HG02798 (cell line): ENCODE results near the gene BRD3OS.
A peak's percentile ranks its signal among the peaks of the same experiment; 100 is the strongest.

Source experiments
- ATAC-seq: cut with Tn5 transposase; IDR thresholded peaks from one replicate; pipeline ENCODE4 v1.9.1; 2021; ENCODE audit warnings: mild to moderate bottlenecking; ENCODE audit not compliant: unreplicated experiment, poor library complexity

Gene BRD3OS, protein sequence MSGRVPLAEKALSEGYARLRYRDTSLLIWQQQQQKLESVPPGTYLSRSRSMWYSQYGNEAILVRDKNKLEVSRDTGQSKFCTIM

GRCh38 chr9:134024828-134025605, at the start of gene BRD3OS:
BRD3OS (plus strand) TSS chr9:134025481; CDS start chr9:134026748, 1,267 bp downstream.
- ATAC-seq, result peak; percentile 90

GRCh38 chr9:133975511-133975910, 49.8 kb upstream of the BRD3OS start:
- no peak for ATAC-seq

- no peak for ATAC-seq
Measured at GRCh38 chr9:133976191-133976861, 49.0 kb upstream of the BRD3OS start.

DNA sequence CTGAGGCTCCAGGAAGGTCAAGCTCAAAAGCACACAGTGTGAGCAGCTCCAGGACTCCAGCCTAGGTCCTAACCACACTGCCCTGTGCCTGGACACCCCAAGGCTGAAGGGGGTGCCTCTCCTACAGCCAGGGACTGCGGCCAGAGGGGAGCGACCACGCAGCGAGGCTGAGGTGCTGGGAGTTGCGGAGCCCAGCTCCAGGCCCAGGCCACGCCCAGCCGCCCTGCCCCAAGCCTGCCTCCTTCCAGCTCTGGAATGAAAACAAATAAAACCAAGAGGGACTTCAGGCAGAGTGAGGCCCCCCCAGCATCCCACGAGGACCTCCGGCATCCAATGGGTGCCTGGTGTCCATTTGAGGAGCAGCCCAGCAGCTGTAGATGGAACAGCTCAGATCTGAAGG, 48.4 kb upstream of the BRD3OS start:
- ATAC-seq, result no peak

DNA sequence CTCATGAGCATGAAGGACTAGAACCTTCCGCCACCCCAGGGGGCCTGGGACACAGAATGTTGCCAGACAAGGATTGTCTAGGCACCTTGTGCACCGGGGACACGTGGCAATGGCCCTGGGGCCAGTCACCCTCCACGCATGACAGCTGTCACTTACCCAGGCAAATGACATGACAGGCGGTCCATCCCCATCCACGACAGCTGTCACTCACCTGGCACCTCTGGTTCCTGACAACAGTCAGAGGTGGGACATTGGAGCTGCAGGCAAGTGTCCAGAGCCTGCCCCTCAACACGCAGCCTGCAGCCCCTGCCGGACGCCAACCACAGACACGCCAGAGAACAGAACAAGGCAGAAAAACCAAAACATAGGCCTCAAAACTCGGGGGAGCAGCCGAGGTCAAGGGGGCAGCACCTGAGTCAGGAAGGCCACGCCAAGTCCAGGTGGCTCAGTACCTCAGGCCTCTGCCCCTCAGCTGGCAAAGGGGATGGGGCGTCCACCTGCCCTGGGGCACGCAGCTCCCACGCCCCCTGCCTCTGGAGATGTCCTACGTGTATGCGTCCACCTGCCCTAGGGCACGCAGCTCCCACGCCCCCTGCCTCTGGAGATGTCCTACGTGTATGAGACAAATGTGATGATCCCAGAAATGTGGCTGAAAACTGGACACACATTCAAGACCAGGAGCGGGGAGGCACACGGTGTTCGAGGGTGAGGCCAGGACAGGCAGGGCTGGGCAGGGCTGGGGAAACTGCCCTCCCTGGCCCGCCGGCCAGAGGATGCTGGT, 47.7 kb upstream of the BRD3OS start:
- ATAC-seq, result no peak

DNA sequence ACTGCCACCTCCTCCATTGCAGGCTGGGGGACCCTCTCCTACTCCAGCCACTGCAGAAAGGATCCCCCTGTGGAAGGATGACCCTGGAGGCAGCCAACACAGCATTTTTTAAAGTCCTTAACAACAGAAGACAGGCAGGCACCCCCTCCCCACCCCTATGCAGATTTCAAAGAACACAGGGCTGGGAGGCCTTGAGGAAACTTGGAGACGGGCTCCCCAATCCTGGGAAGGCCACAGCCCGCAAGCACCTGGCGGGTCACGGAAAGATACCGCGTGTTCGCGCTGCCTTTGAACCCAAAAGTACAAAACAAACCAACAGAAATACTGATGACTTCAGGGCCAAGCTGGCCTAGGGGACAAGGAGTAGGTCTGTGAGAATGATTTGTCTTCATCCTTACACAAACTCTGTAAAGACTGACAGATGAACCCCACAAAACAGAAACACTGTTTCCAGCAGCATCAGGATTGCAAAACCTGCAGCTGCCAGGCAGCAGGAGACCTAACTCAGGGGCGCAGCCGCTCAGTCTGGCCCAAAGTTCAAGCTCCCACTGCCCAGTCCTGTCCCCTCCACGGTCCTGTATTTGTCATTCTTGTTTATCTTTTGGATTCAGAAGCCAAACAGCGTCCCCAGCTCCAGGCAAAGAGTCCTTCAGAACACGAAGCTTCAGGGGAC, 46.9 kb upstream of the BRD3OS start:
- ATAC-seq, result no peak

- no peak for ATAC-seq
Measured at GRCh38 chr9:133978899-133979272, 46.4 kb upstream of the BRD3OS start.

GRCh38 chr9:133979273-133979920, 45.9 kb upstream of the BRD3OS start:
- peak; percentile 47 for ATAC-seq

DNA sequence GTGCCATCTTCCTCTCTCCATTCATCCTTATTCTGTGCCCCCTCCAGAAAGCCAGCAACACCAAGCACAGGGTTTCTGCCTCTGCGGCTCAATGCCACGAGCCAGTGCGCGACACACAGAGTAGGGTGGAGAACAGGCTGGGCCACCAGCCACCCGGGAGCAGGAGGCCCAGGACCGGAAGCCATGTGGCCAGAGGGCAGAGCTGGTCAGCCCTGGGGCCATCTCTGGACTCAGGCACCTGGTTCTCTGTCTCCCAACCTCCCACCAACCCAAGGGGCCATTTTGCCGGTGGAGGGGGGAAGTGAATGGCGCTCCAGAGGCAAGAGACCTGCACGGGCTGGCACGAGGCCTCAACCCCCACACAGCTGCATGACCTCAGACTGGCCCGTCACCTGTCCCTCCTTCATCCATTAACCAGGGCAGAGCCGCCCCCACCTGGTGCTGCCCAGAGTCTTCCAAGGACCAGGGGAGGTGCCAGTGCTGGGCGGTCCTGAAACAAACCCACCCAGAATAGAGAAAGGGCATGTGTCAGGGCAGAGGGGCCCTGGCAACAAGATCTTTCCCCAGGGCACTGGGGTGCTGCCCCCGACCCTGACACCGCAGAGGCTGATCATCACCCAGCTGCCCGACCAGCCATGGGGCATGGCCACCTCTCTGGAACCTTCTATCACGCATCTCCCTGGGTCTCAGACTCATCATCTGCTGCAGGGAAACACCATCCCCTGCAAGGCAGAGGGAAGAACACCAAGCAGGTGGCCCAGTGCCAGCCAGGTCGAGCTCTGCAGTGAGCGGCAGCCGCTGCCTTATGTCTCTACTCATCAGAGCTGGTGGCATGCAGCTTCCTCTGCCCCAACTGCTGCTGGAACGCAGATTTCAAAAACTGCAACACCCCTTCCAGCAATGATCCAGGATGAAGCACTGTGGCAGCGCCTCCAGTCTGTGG, 45.1 kb upstream of the BRD3OS start:
- ATAC-seq, result peak; percentile 14

- ATAC-seq, result no peak
Measured at GRCh38 chr9:133980864-133981588, 44.3 kb upstream of the BRD3OS start.

DNA sequence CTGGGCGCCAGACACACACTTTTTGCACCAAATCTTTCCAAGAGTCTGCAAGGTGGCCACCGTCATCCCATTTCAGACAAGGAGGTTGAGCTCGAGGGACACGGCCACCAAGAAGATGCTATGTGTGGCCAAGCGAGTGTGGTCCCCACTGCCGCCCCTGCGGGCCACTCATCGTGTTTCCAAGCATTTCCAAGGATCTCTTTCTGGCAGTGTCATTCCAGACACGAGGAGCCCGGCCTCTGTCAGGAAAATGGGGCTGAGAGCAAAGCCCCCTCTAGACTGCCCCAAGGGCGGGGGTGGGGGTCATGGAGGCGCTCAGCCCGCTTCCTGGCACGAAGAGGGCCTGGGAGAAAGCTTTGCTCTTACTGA, 43.7 kb upstream of the BRD3OS start:
- ATAC-seq, result no peak

- ATAC-seq, result no peak
Measured at GRCh38 chr9:133981958-133982681, 43.2 kb upstream of the BRD3OS start.

DNA sequence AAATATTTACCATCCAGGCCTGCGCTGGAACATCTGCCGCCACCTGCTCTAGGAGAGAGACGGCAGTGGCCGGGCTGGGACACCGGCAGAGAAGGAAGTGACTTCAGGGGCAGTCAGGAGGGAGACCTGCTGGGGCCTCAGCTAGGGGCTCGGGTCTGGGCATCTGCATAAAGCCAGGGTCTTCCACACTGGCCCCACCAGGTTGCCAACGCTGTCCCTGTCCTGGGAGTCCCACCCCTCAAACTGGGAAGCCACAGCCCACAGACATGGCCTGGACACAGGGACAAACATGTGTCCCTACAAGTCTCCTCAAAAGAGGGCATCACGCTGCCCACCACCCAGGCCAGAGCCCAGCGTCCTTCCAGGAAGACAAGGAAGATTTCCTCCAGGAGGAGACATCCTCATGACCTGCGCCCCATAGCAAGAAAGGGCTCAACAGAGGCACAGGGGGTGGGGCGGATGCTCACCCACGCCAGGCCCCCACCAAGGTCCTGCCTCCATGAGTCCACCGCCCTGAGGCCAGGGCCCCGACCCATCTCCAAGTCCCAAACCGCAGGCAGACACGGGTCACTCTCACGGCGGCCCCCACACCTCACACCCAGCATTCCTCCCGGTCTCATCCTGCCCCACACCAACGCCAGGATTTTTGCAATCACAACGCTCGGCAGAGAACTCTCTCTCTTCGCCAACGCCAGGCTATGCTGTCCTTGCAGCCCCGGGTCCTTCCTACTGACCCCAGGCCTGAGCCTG, 42.1 kb upstream of the BRD3OS start:
- ATAC-seq, result no peak

DNA sequence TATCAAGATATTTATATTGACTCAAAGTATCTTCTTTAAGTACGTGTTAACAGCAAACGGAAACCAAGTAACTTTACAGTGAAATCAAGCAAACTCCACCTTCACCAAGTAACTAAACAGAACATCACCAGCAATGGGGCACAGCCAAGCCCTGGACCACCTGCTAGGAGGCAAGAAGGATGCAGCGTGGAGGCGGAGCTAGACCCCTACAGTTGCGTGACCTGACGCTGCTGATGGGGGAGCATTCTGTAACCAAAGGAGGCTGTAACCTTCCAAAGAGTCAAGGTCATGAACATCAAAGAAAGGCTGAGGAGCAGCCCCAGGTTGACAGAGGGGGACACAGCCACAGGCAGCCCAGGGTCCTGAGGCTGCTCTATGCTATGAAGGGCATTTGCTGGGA, 39.2 kb upstream of the BRD3OS start:
- ATAC-seq, result no peak

- ATAC-seq, result no peak
Measured at GRCh38 chr9:133986774-133987445, 38.4 kb upstream of the BRD3OS start.

GRCh38 chr9:133987446-133987788, 37.9 kb upstream of the BRD3OS start:
- no peak for ATAC-seq
